Measurements from ENCODE around the gene TBC1D22A. TPM values are rescaled to one million over a fixed set of nuclear protein-coding genes. Genes with fewer than 3 reads are reported as not detected.

Gene TBC1D22A
- total RNA-seq, 6 experiments from 2014 or later, result 10.9 to 18.1 (median 14.0) TPM

GRCh38 chr22:46774980-46775849, 12.8 kb downstream of the TBC1D22A start:
- H3K4me1 ChIP-seq, result peaks cover 0 to 33% (median 14%) of the 10 kb centered on the region in 4 donors
- peak overlapping the region in 2 of 3 donors; percentile 51 to 58 for H3K27ac ChIP-seq
- no peaks in the 10 kb centered on the region for H3K36me3 ChIP-seq
- DNase-seq, result no peak
- H3K27me3 ChIP-seq, result no peaks in the 10 kb centered on the region
- 62% methylated on average over 13 of the region's 20 CpGs for WGBS (ENCODE audit: insufficient coverage, low coverage, low lambda C conversion rate, missing lambda C conversion rate)
- H3K4me3 ChIP-seq, result no peak overlapping the region
- TF ChIP-seq POLR2A (IDR thresholded peaks at IDR 0.05) (no peak), CTCF (IDR thresholded peaks at IDR 0.05) (no peak)
- no peaks in the 10 kb centered on the region for H3K9me3 ChIP-seq
- intact Hi-C loops (cut with DNase I), result no loop called here
- ATAC-seq, result no peak

- no peak for DNase-seq
- WGBS (ENCODE audit: insufficient coverage, low coverage, low lambda C conversion rate, missing lambda C conversion rate), result 55% methylated on average over 18 of the region's 22 CpGs
- no peaks in the 10 kb centered on the region for H3K27me3 ChIP-seq
- peak; percentile 6 to 67 (median 56) for ATAC-seq
- intact Hi-C loops (cut with DNase I), result no loop called here
- no peaks in the 10 kb centered on the region for H3K36me3 ChIP-seq
- no peaks in the 10 kb centered on the region for H3K9me3 ChIP-seq
- peaks cover 0 to 33% (median 14%) of the 10 kb centered on the region in 4 donors for H3K4me1 ChIP-seq
- H3K27ac ChIP-seq, result peak overlapping the region in 1 of 3 donors; percentile 58
- H3K4me3 ChIP-seq, result no peak overlapping the region
- TF ChIP-seq POLR2A (IDR thresholded peaks at IDR 0.05) (no peak), CTCF (IDR thresholded peaks at IDR 0.05) (no peak)
These were observed 13.7 kb downstream of the TBC1D22A start for GRCh38 chr22:46775850-46776826.

- no peak overlapping the region for H3K27ac ChIP-seq
- no peaks in the 10 kb centered on the region for H3K9me3 ChIP-seq
- intact Hi-C loops (cut with DNase I), result no loop called here
- H3K4me1 ChIP-seq, result peaks cover 0 to 33% (median 14%) of the 10 kb centered on the region in 4 donors
- no peaks in the 10 kb centered on the region for H3K27me3 ChIP-seq
- TF ChIP-seq POLR2A (IDR thresholded peaks at IDR 0.05), result no peak
- TF ChIP-seq CTCF (IDR thresholded peaks at IDR 0.05), result no peak
- no peaks in the 10 kb centered on the region for H3K36me3 ChIP-seq
- 67% methylated on average over 17 of the region's 18 CpGs for WGBS (ENCODE audit: insufficient coverage, low coverage, low lambda C conversion rate, missing lambda C conversion rate)
- ATAC-seq (no peak), DNase-seq (no peak)
- no peak overlapping the region for H3K4me3 ChIP-seq
These were observed 14.6 kb downstream of the TBC1D22A start for GRCh38 chr22:46776876-46777608.

GRCh38 chr22:46777609-46777970, 15.1 kb downstream of the TBC1D22A start:
- intact Hi-C loops (cut with DNase I), result no loop called here
- WGBS (ENCODE audit: insufficient coverage, low coverage, low lambda C conversion rate, missing lambda C conversion rate), result 68% methylated on average over 2 of the region's 11 CpGs
- no peaks in the 10 kb centered on the region for H3K27me3 ChIP-seq
- no peaks in the 10 kb centered on the region for H3K36me3 ChIP-seq
- ATAC-seq, result peak in 2 of 4 donors; percentile 8 to 34
- DNase-seq, result no peak
- H3K4me1 ChIP-seq, result peaks cover 0 to 33% (median 14%) of the 10 kb centered on the region in 4 donors
- H3K27ac ChIP-seq, result no peak overlapping the region
- TF ChIP-seq CTCF (IDR thresholded peaks at IDR 0.05) (no peak), POLR2A (IDR thresholded peaks at IDR 0.05) (no peak)
- H3K9me3 ChIP-seq, result no peaks in the 10 kb centered on the region
- H3K4me3 ChIP-seq, result no peak overlapping the region

All from right lobe of liver (tissue), 6 donors.